Retinal pigment epithelial cell (primary cell): ENCODE measurements around the gene SNX6.
"Not testable (repeated sequence)": the region's sequence is repeated elsewhere in the genome, so short reads cannot be mapped to it uniquely, and the experiment has no call there.

Experiments used
- DNase-seq: peaks from one replicate; pipeline ENCODE4 v3.0.0-alpha.2; 2010; ENCODE audit warnings: low read depth
- H3K4me3 ChIP-seq: 2 replicates; pipeline ENCODE4 v1.5.1; 2011; ENCODE audit warnings: mild to moderate bottlenecking, low read length, control low read depth, moderate library complexity
- CTCF ChIP-seq: conservative IDR thresholded peaks from 2 replicates; pipeline ENCODE4 v1.5.1; 2011; ENCODE audit warnings: low read depth, low read length, control low read depth, inconsistent platforms

SNX6 gene

GRCh38 chr14:34668111-34668510, 38.2 kb upstream of the SNX6 start:
- no peak overlapping the region for H3K4me3 ChIP-seq
- no peak for TF ChIP-seq CTCF
- DNase-seq, result no peak

DNA sequence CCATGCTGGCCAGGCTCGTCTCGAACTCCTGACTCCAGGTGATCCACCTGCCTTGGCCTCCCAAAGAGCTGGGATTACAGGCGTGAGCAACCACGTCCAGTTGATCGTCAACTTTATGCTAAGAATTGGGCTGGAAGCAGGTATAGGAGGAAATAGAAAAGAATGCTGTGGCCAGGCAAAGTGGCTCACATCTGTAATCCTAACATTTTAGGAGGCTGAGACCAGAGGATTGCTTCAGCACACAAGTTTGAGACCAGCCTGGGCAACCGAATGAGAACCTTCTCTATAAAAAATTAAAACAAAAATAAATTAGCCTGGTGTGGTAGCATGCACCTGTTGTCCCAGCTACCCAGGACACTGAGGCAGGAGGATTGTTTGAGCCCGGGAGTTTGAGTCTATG, 37.1 kb upstream of the SNX6 start:
- no peak for TF ChIP-seq CTCF
- H3K4me3 ChIP-seq, result no peak overlapping the region
- no peak for DNase-seq

DNA sequence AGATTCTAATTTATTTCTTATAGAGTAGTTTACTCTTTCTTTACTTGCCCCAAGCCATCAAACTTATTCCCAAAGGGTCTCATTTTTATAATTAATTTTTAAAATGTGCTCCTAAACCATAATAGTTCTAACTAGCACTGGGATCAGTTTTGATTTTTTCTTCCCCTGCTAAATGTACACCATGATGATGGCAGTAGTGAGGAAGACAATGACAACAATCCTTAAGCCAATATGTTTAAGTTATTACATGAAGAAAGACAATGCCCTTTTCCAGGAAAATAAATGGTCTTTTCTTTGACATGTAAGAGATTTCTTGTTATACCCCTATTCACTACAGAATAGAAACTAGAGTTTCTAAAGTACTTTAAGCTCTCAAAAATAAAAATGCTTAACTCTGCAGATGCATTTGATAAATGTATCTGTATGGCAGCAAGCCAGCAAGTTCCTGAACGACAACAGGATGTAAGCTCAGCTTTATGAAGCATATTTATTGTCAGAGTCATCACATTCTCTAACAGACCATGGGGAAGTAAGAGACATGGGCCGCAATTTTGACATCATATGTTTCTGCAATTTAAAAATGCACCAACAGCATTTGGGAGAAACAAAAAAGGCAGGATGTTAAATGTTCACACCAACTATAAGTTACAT, 36.0 kb upstream of the SNX6 start:
- no peak overlapping the region for H3K4me3 ChIP-seq
- DNase-seq, result peak; percentile 81
- no peak for TF ChIP-seq CTCF

DNA sequence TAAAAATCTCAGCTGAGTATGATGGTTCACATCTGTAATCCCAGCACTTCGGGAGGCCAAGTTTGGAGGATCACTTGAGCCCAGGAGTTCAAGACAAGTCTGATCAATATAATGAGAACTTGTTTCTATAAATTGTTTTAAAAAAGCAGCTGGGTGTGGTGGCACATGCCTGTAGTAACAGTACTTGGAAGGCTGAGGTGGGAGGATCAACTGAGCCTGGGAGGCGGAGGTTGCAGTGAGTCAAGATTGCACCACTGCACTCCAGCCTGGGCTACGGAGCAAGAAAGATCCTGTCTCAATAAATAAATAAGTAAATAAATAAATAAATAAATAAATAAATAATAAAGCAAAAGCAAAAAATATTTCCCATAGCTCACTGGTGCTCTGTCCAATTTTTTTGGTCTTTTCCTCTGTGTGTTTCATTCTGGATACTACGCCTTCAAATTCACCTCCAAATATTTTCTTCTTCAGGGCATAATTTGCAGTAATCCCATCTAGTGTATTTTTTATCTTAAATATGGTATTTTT, 32.7 kb upstream of the SNX6 start:
- no peak overlapping the region for H3K4me3 ChIP-seq
- no peak for TF ChIP-seq CTCF
- DNase-seq, result no peak

DNA sequence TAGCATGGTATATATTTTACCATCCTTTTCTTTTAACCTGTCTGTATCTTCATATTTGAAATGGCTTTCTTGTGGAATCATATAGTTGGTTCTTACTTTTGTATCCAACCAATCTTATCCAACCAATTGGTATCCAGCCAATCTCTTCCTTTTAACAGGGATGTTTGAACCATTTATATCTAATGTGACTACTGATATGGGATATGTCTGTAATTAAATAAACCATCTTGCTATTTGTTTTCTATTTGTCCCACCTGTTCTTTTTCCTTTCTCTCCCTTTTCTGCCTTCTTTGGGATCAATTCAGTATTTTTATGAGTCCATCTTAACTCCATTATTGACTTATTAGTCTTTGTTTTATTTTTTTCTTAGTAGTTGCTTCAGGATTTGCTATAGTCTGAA, 30.8 kb upstream of the SNX6 start:
- TF ChIP-seq CTCF, result no peak
- H3K4me3 ChIP-seq, result no peak overlapping the region
- no peak for DNase-seq

DNA sequence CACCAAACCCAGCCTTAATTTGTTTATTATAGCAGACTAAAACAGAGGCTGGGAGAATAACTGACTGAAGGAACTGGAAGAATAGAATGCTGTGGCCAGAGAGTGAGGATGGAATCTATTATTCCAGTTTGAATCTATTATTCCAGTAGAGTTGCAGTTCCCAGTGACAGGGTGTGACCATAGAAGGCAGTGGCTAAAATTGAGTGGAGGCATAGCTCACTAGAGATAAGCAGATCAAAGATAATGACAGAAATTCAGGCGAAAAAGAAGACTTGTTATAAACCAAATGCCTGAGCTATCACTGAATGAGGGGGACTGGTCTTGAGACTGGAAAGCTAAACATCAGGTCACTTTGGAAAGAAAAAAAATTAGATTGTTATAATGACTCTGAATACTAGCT, 26.0 kb upstream of the SNX6 start:
- no peak overlapping the region for H3K4me3 ChIP-seq
- DNase-seq, result no peak
- TF ChIP-seq CTCF, result no peak

DNA sequence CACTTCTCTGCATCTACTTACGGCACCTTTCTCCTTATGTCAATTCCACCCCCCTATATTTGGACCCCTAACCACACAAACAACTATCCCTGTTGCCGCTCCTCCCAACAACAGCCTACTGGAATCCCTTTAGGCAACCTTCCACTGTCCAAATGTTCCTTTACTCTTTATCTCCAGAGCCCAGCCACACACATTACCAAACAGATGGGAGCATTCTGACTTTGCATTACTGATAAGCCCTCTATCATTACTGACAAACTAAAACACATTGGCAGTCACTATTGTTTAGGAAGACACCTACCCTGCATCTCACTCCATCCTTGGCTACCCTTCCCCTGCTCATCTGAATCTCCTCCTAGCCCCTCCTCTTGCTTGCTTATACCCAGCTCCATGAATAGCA, 23.1 kb upstream of the SNX6 start:
- not testable (repeated sequence) for H3K4me3 ChIP-seq, DNase-seq

DNA sequence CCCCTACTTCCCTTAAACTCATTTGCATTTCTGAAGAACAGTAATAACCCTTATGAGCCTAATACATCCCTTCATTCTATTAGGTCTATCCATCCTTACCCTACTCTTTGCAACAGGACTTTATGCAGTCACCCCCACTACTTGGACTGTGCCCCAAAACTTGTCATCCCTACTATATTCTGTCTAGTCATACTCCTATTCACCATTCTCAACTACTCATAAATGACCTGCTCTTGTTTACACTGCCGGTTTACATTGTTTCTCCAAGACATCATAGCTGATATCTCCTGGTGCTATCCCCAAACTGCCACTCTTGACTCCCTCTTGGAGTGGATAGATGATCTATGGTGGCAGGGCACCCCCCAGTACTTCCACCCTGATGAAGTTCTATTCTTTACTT, 22.4 kb upstream of the SNX6 start:
- not testable (repeated sequence) for DNase-seq, H3K4me3 ChIP-seq
